Measurements from ENCODE around the gene TDO2.
"Not testable (repeated sequence)": the region's sequence is repeated elsewhere in the genome, so short reads cannot be mapped to it uniquely, and the experiment has no call there.

Gene TDO2

GRCh38 chr4:155903453-155903852 lies at the start of gene TDO2:
TDO2 (plus strand) TSS chr4:155903696; CDS start chr4:155903759, 63 bp downstream.
- FAIRE-seq = no peak

- FAIRE-seq = no peak
Observed at GRCh38 chr4:155854582-155855226, 48.8 kb upstream of the TDO2 start.

GRCh38 chr4:155855897-155856296 lies 47.6 kb upstream of the TDO2 start:
- FAIRE-seq = no peak

GRCh38 chr4:155866177-155866576 lies 37.3 kb upstream of the TDO2 start, which contains the start of gene ASIC5:
ASIC5 (minus strand) TSS chr4:155866277; CDS start chr4:155866226, 51 bp downstream.
- FAIRE-seq = no peak

- no peak for FAIRE-seq
Observed at GRCh38 chr4:155875878-155876277, 27.6 kb upstream of the TDO2 start.

GRCh38 chr4:155877971-155878370 lies 25.5 kb upstream of the TDO2 start:
- no peak for FAIRE-seq

- no peak for FAIRE-seq
Observed at GRCh38 chr4:155878611-155879010, 24.9 kb upstream of the TDO2 start.

GRCh38 chr4:155879767-155880166 lies 23.7 kb upstream of the TDO2 start:
- FAIRE-seq = no peak

GRCh38 chr4:155881555-155881954 lies 21.9 kb upstream of the TDO2 start:
- no peak for FAIRE-seq

- FAIRE-seq = no peak
Observed at GRCh38 chr4:155883895-155884294, 19.6 kb upstream of the TDO2 start.

- FAIRE-seq = no peak
Observed at GRCh38 chr4:155885666-155886065, 17.8 kb upstream of the TDO2 start.

GRCh38 chr4:155887045-155887444 lies 16.5 kb upstream of the TDO2 start:
- no peak for FAIRE-seq

GRCh38 chr4:155887847-155888570 lies 15.5 kb upstream of the TDO2 start:
- no peak for FAIRE-seq

GRCh38 chr4:155889031-155889793 lies 14.3 kb upstream of the TDO2 start:
- no peak for FAIRE-seq

GRCh38 chr4:155889946-155890345 lies 13.6 kb upstream of the TDO2 start:
- no peak for FAIRE-seq

GRCh38 chr4:155891058-155891457 lies 12.4 kb upstream of the TDO2 start:
- FAIRE-seq = no peak

GRCh38 chr4:155898371-155898770 lies 5.1 kb upstream of the TDO2 start:
- not testable (repeated sequence) for FAIRE-seq

GRCh38 chr4:155899891-155900290 lies 3.6 kb upstream of the TDO2 start:
- no peak for FAIRE-seq

- no peak for FAIRE-seq
Observed at GRCh38 chr4:155900381-155900780, 3.1 kb upstream of the TDO2 start.

GRCh38 chr4:155901013-155901412 lies 2.5 kb upstream of the TDO2 start:
- FAIRE-seq = no peak

GRCh38 chr4:155904331-155904730 lies 835 bp downstream of the TDO2 start:
- no peak for FAIRE-seq

GRCh38 chr4:155906554-155907247 lies 3.2 kb downstream of the TDO2 start:
- FAIRE-seq = no peak

- FAIRE-seq = no peak
Observed at GRCh38 chr4:155907556-155907955, 4.1 kb downstream of the TDO2 start.
